Measurements from ENCODE around the gene INSYN2B.

The INSYN2B gene

GRCh38 chr5:169889572-169889971 is 90.7 kb downstream of the INSYN2B start:
- DNase-seq (ENCODE audit: low spot score): no peak

DNA sequence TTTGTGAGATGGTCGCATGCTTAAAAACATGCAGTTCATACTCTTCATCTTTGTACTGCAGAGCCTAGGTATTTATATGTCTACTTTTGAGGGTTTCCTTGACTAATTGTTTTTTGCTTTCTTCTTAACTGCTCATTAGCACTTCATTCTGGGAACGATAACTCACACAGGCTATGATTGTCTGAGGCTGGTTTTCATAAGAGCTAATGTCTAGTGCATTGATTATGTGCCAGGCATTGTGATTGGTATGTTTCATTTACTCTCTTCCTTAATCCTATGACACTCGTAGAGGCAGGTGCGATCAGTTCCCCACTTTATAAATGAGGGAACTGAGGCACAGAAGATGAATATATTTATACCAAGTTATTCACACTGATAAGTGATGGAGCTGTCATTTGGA is 93.6 kb downstream of the INSYN2B start:
- DNase-seq (ENCODE audit: low spot score): no peak

GRCh38 chr5:169886033-169886432 is 94.3 kb downstream of the INSYN2B start:
- no peak for DNase-seq (ENCODE audit: low spot score)

DNA sequence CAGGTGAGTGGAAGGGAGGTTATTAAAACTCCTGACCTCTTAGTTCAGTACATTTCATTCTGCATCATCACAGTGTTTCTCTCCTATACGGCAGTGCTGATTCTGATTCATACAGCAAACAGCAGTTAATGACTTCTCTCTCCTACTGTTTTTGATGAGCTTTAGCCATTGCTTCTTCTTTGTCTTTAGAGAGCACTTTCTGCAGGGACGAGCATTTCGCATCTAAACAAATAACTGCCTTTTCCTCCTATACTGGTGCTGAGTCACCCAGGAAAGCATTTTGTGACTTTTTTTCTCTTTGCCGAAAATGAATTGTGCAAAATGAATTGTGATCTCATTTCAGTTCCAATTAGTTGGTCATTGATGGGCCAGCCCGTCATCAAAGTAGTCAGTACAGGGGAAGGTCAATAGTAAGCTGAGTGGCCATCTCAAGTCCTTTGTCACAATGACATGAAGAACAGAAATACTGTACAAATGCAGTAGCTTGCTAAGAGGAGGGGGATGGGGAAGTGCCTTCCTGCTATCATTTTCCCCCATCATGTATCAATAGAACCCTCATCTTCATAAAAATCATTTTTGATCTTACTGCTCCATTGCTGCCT is 98.5 kb downstream of the INSYN2B start:
- no peak for DNase-seq (ENCODE audit: low spot score)

GRCh38 chr5:169880785-169881184 is 99.5 kb downstream of the INSYN2B start:
- no peak for DNase-seq (ENCODE audit: low spot score)

GRCh38 chr5:169880012-169880663 is 100.2 kb downstream of the INSYN2B start:
- DNase-seq (ENCODE audit: low spot score): no peak

GRCh38 chr5:169876386-169876785 is 103.9 kb downstream of the INSYN2B start:
- no peak for DNase-seq (ENCODE audit: low spot score)

DNA sequence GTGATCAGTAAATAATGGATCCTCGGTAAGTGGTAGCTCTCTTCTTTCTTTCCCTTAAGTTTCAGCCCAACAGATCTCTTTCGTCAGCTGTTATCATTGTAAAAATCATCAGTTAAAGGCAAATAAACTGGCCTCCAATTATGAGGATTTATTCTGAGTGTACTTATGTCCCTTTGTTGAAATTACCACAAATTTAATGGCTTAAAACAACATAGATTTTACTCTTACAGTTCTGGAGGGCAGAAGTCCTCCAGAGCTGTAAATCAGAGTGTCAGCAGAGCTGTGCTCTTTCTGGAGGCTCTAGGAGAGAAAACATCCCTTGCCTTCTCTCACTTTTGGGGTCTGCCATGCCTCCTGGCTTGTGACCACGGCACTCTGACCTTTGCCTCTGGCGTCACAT is 104.6 kb downstream of the INSYN2B start:
- DNase-seq (ENCODE audit: low spot score): no peak

DNA sequence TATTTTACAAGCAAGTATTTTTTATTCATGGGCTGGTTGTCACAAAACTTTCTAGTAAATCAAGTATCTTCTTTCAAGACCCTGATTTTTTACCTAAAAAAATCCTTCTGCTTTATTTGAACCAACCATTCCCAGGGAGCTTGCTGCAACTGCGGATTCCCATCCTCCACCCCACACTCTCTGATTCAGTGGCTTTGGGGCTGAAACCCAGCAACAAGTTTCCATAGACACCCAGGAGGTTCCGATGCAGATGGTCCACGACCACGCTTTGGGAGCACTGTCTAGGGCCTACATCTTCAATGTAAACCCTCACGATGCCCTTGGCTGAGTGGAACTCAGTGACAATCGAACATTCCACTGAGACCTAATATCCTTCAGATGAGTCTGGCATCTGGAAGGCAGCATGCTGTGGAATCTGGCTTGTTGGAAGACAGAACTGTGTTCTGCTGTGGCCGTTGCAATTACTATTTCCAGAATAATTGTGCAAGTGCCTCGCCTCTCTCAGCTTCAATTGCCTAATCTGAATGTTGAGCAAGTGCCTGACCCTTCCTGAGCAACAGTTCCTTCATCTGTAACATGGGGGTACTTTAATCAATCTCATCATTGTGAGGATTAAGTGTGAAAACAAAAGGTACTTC is 105.1 kb downstream of the INSYN2B start:
- DNase-seq (ENCODE audit: low spot score): no peak

GRCh38 chr5:169874621-169875020 is 105.7 kb downstream of the INSYN2B start:
- no peak for DNase-seq (ENCODE audit: low spot score)

DNA sequence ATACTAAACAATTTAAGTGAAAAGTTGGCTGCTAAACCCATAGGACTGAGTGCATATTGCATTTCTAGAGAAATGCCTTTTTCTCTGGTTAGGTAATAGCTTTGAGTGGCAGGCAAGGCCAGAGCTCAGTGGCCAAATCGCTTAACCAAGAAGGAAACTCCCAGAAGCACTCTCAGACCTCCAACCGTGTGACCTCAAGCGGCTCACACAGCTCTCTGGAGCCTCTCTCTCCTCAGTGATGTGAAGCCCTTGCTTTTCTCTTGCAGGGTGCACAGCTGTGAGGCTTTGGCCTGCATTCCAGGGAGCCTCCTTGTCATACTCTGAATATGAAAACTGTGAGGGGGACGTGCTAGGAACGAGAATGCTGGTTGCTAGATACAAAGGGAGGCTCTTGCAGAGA is 106.7 kb downstream of the INSYN2B start:
- DNase-seq (ENCODE audit: low spot score): no peak

- DNase-seq (ENCODE audit: low spot score): no peak
These were observed 108.3 kb downstream of the INSYN2B start for GRCh38 chr5:169871826-169872490.

DNA sequence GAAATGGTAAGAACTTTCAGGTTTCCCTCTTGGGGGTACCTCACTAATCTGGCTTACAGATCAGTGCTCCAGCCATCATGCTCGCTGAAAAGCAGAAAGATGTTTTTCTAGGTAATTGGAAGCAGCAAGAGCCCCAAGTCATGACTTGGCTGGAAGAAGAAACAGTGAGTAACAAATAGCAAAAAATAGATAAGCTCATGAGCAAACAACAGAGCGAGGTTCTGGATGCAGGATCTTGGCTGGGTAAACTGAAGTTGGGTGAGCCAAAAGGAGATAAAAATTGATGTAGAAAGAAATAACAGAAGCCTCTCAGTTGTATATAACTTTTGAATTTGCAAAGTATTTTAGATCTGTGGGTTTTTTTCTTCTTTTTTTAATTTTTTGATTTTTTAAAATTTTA is 110.1 kb downstream of the INSYN2B start:
- no peak for DNase-seq (ENCODE audit: low spot score)

GRCh38 chr5:169869066-169869465 is 111.2 kb downstream of the INSYN2B start:
- no peak for DNase-seq (ENCODE audit: low spot score)

GRCh38 chr5:169867347-169867746 is 112.9 kb downstream of the INSYN2B start:
- no peak for DNase-seq (ENCODE audit: low spot score)

- no peak for DNase-seq (ENCODE audit: low spot score)
These were observed 115.8 kb downstream of the INSYN2B start for GRCh38 chr5:169864483-169864882.

- no peak for DNase-seq (ENCODE audit: low spot score)
These were observed 117.9 kb downstream of the INSYN2B start for GRCh38 chr5:169862391-169862811.

DNA sequence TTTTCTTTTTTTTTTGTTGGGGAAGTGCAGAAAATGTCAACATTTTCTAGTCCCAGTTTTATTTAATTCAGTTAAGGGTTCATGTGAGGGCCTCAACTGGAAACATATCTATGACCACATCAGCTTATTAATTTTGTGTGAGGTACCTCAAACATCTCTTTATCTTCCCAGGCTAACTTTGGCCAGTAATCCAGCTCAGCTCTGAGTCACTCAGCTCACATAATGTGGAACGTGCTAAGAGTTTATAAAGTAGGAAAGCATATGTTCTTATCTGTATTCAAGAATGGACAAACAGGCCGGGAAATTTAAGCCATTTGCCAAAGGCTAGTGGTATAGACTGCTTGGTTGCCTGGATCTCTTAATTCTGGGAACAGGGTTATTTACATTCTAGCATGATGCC is 118.4 kb downstream of the INSYN2B start:
- DNase-seq (ENCODE audit: low spot score): no peak

GRCh38 chr5:169861433-169861832 is 118.9 kb downstream of the INSYN2B start:
- no peak for DNase-seq (ENCODE audit: low spot score)

- DNase-seq (ENCODE audit: low spot score): no peak
These were observed 119.7 kb downstream of the INSYN2B start for GRCh38 chr5:169860585-169860984.

DNA sequence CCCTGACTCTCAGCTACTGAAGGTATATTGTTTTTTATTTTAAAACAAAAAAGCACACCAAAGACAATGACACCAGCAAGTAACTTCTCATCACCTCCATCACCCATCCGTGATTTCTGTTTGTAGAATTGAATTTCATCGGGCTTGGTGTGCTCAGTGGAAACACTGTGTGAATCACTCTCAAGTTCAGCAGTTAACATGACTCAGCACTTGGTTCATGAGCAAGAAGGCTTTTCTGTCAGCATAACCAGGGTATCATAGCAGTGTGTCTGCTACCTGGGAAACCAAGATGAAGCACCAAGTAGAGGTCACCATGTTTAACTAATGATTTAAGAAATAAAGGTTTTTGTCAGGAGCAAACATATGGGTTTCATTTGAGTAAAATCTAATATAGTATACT is 123.7 kb downstream of the INSYN2B start:
- no peak for DNase-seq (ENCODE audit: low spot score)

- DNase-seq (ENCODE audit: low spot score): no peak
These were observed 128.9 kb downstream of the INSYN2B start for GRCh38 chr5:169851321-169851850.

DNA sequence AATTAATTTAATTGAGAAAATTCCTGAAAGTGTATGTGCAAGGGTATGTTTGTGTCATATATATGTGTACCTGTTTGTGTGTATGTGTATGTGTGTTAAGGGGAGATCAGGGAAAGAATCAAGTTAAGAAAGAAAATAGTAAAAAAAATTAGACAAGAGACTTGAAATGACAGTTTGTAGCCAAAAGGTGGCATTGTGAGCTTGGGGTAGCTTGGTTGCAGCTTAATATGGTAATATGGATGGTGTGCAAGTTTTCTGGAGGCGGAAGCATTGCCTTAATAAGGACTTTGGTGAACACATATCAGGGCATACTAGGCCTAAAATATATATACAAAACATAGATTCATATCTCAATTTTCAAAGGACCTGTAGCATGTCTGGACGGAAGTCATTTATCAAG is 129.9 kb downstream of the INSYN2B start:
- DNase-seq (ENCODE audit: low spot score): no peak
